Medulla oblongata (tissue), 1 donor: ENCODE results near the gene PCBD1.
A peak's percentile ranks its signal among the peaks of the same experiment; 100 is the strongest.
"Not testable (repeated sequence)": the region's sequence is repeated elsewhere in the genome, so short reads cannot be mapped to it uniquely, and the experiment has no call there.

Source experiments
- DNase-seq: peaks from one replicate; pipeline ENCODE4 v3.0.0-alpha.2; 2015; ENCODE audit errors: extremely low spot score

The PCBD1 gene

GRCh38 chr10:70887804-70888800 lies at the start of gene PCBD1:
PCBD1 (minus strand) TSS chr10:70888565; CDS start chr10:70888533, 32 bp downstream.
- DNase-seq, result peak; percentile 71

- no peak for DNase-seq
Measured at GRCh38 chr10:70937661-70938060, 49.3 kb upstream of the PCBD1 start.

GRCh38 chr10:70936111-70936510 lies 47.7 kb upstream of the PCBD1 start:
- DNase-seq, result no peak

- no peak for DNase-seq
Measured at GRCh38 chr10:70935631-70936030, 47.3 kb upstream of the PCBD1 start.

- no peak for DNase-seq
Measured at GRCh38 chr10:70935125-70935625, 46.8 kb upstream of the PCBD1 start.

- no peak for DNase-seq
Measured at GRCh38 chr10:70934701-70935100, 46.3 kb upstream of the PCBD1 start.

GRCh38 chr10:70932392-70933196 lies 44.2 kb upstream of the PCBD1 start:
- DNase-seq, result no peak

GRCh38 chr10:70931168-70931815 lies 42.9 kb upstream of the PCBD1 start:
- no peak for DNase-seq

- peak; percentile 27 for DNase-seq
Measured at GRCh38 chr10:70930263-70931000, 42.1 kb upstream of the PCBD1 start.

GRCh38 chr10:70928140-70928539 lies 39.8 kb upstream of the PCBD1 start:
- no peak for DNase-seq

GRCh38 chr10:70927189-70927943 lies 39.0 kb upstream of the PCBD1 start:
- DNase-seq, result no peak

GRCh38 chr10:70926226-70927000 lies 38.0 kb upstream of the PCBD1 start:
- DNase-seq, result peak; percentile 41

GRCh38 chr10:70925377-70926225 lies 37.2 kb upstream of the PCBD1 start:
- peak; percentile 46 for DNase-seq

GRCh38 chr10:70923696-70924095 lies 35.3 kb upstream of the PCBD1 start:
- DNase-seq, result no peak

GRCh38 chr10:70921285-70921684 lies 32.9 kb upstream of the PCBD1 start:
- no peak for DNase-seq

- no peak for DNase-seq
Measured at GRCh38 chr10:70920519-70920918, 32.2 kb upstream of the PCBD1 start.

GRCh38 chr10:70919906-70920305 lies 31.5 kb upstream of the PCBD1 start:
- DNase-seq, result not testable (repeated sequence)

- no peak for DNase-seq
Measured at GRCh38 chr10:70918851-70919530, 30.6 kb upstream of the PCBD1 start.
